HCT116 (cell line): Measurements from ENCODE around the gene BRINP3. TPM values are rescaled to one million over a fixed set of nuclear protein-coding genes. Genes with fewer than 3 reads are reported as not detected.

ENCODE experiments used
- ATAC-seq: fragments of 200-7000 bp; cut with Tn5 transposase; 2 replicates; pipeline ENCODE4 v1.9.1; 2020; ENCODE audit warnings: mild to moderate bottlenecking, moderate library complexity
- BruUV-seq: library from RNA; stranded (reverse); fragments of 400-500 nt; replicated peaks from 2 replicates; lab custom pipeline; 2021; lab: Mats Ljungman, UMichigan
- CTCF ChIA-PET: fragments of 300-600 bp; sonication (Branson Sonifier 250); formaldehyde crosslinking; loops from one replicate; lab custom pipeline; 2021; ENCODE audit warnings: antibody characterized with exemption; lab: Charles Lee
- POLR2A ChIA-PET: fragments of 300-600, 350-600 bp; sonication (Branson Sonifier 250); formaldehyde crosslinking; loops from one replicate; lab custom pipeline; 2021; ENCODE audit warnings: antibody characterized with exemption; lab: Charles Lee
- RAD21 ChIA-PET, 2 experiments: fragments of 300-600 bp; sonication (Branson Sonifier 250); formaldehyde crosslinking; loops; one replicate each; lab custom pipeline; 2023; ENCODE audit warnings: low total read pairs in 2 of 2; ENCODE audit not compliant: uncharacterized antibody in 2 of 2, unreplicated experiment in 2 of 2, low non-redundant PET in 1 of 2; lab: Charles Lee
- DNase-seq: peaks from one replicate; pipeline ENCODE4 v3.0.0-alpha.2; 2010; ENCODE audit warnings: low read depth, low spot score
- H2AFZ ChIP-seq: fragments of 200-600 bp; shearing (Covaris generic), sonication (generic); 2 replicates; pipeline ENCODE4 v1.6.1; 2017; ENCODE audit warnings: low read depth, mixed run types, mixed read lengths, antibody characterized with exemption, low read length; ENCODE audit not compliant: poor library complexity, severe bottlenecking
- H3K27ac ChIP-seq: 2 replicates; pipeline ENCODE4 v1.5.1; 2012; ENCODE audit warnings: low read depth, low read length
- H3K27me3 ChIP-seq: fragments of 200-600 bp; sonication (generic); 2 replicates; pipeline ENCODE4 v1.6.1; 2016; ENCODE audit warnings: mixed run types, low read length, mixed read lengths; ENCODE audit not compliant: insufficient read depth
- H3K36me3 ChIP-seq, 2 experiments: fragments of 200-500 bp in 1 of 2; fragments of 200-600 bp in 1 of 2; sonication (Bioruptor generic) in 1 of 2; sonication (generic) in 1 of 2; 2 replicates each; pipeline versions ENCODE4 v1.5.1 to v1.6.1; 2014 to 2016; ENCODE audit warnings: low read length in 2 of 2, inconsistent platforms in 1 of 2, mixed read lengths in 1 of 2, mixed run types in 1 of 2; ENCODE audit not compliant: insufficient read depth in 2 of 2, control insufficient read depth in 1 of 2
- H3K4me1 ChIP-seq, 2 experiments: fragments of 200-600 bp in 1 of 2; sonication (generic) in 1 of 2; 2 replicates each; pipeline versions ENCODE4 v1.5.1 to v1.6.1; 2012 to 2017; ENCODE audit warnings: low read length in 2 of 2, inconsistent platforms in 1 of 2, mild to moderate bottlenecking in 1 of 2, mixed read lengths in 1 of 2, mixed run types in 1 of 2, moderate library complexity in 1 of 2; ENCODE audit not compliant: insufficient read depth in 2 of 2, control insufficient read depth in 1 of 2
- H3K4me2 ChIP-seq: fragments of 200-600 bp; sonication (generic); 2 replicates; pipeline ENCODE4 v1.6.1; 2017; ENCODE audit warnings: mixed run types, low read length, mixed read lengths
- H3K4me3 ChIP-seq, 2 experiments: fragments of 200-600 bp in 1 of 2; sonication (generic) in 1 of 2; replicated peaks in 1 of 2; 2 replicates each; pipeline ENCODE4 v1.5.1; 2011 to 2016; ENCODE audit warnings: low read length in 2 of 2, control low read depth in 1 of 2, low read depth in 1 of 2, mild to moderate bottlenecking in 1 of 2, mixed read lengths in 1 of 2, mixed run types in 1 of 2
- H3K79me2 ChIP-seq: fragments of 200-600 bp; sonication (generic); 2 replicates; pipeline ENCODE4 v1.6.1; 2017; ENCODE audit warnings: mild to moderate bottlenecking, mixed run types, low read length, moderate library complexity, mixed read lengths; ENCODE audit not compliant: insufficient read depth
- H3K9ac ChIP-seq: fragments of 200-600 bp; sonication (generic); 2 replicates; pipeline ENCODE4 v1.6.1; 2016; ENCODE audit warnings: low read length, mixed read lengths
- H3K9me2 ChIP-seq: fragments of 200-600 bp; sonication (generic), shearing (Covaris generic); 2 replicates; pipeline ENCODE4 v1.6.1; 2017; ENCODE audit warnings: mixed run types, mild to moderate bottlenecking, moderate library complexity; ENCODE audit not compliant: insufficient read depth
- H3K9me3 ChIP-seq, 2 experiments: fragments of 200-500 bp in 1 of 2; fragments of 200-600 bp in 1 of 2; sonication (Bioruptor generic) in 1 of 2; sonication (generic) in 1 of 2; 2 replicates each; pipeline ENCODE4 v1.6.1; 2014 to 2017; ENCODE audit warnings: low read length in 2 of 2, mixed read lengths in 2 of 2, inconsistent platforms in 1 of 2, low read depth in 1 of 2, mild to moderate bottlenecking in 1 of 2, mixed run types in 1 of 2, moderate library complexity in 1 of 2; ENCODE audit not compliant: control insufficient read depth in 1 of 2, insufficient read depth in 1 of 2
- H4K20me1 ChIP-seq: fragments of 200-600 bp; sonication (generic), shearing (Covaris generic); 2 replicates; pipeline ENCODE4 v1.6.1; 2017; ENCODE audit warnings: mixed run types, mild to moderate bottlenecking, moderate library complexity; ENCODE audit not compliant: insufficient read depth
- CEBPB ChIP-seq: IDR thresholded peaks from 2 replicates; pipeline ENCODE4 v1.6.1; 2012; ENCODE audit warnings: low read depth
- EZH2 ChIP-seq: fragments of 200-600 bp; sonication (generic); IDR thresholded peaks from 2 replicates; pipeline ENCODE4 v1.6.1; 2017; ENCODE audit warnings: antibody characterized with exemption, mixed run types
- JUND ChIP-seq: IDR thresholded peaks from 2 replicates; pipeline ENCODE4 v1.6.1; 2012
- POLR2AphosphoS5 ChIP-seq: IDR thresholded peaks from 2 replicates; pipeline ENCODE4 v1.6.1; 2011; ENCODE audit warnings: mild to moderate bottlenecking, low read depth, low read length, moderate library complexity
- RAD21 ChIP-seq: IDR thresholded peaks from 2 replicates; pipeline ENCODE4 v1.6.1; 2012; ENCODE audit warnings: low read depth, mild to moderate bottlenecking
- SP1 ChIP-seq: IDR thresholded peaks from 2 replicates; pipeline ENCODE4 v1.6.1; 2012; ENCODE audit warnings: low read depth
- TCF7L2 ChIP-seq: IDR thresholded peaks from 2 replicates; pipeline ENCODE4 v1.7.0; 2011; ENCODE audit warnings: borderline replicate concordance, inconsistent platforms; ENCODE audit not compliant: insufficient read depth, insufficient read length; ENCODE audit errors: extremely low read depth
- YY1 ChIP-seq: IDR thresholded peaks from 2 replicates; pipeline ENCODE4 v1.6.1; 2011; ENCODE audit warnings: low read length, low read depth, moderate library complexity, mild to moderate bottlenecking; ENCODE audit not compliant: insufficient replicate concordance; ENCODE audit errors: extremely low read depth
- ZNF274 ChIP-seq: fragments of 200-500 bp; sonication (Bioruptor generic); IDR thresholded peaks from 2 replicates; pipeline ENCODE4 v1.6.1; 2014; ENCODE audit warnings: mild to moderate bottlenecking, low read depth, low read length, inconsistent platforms
- intact Hi-C: fragments of 100-400 bp; cut with micrococcal nuclease; formaldehyde crosslinking; loops from 2 replicates; pipeline ENCODE4 v1.10.0; 2022
- total RNA-seq: library from RNA; stranded (reverse); gene quantifications from one replicate; pipeline ENCODE4 v1.2.1, GENCODE V29; 2021; ENCODE audit not compliant: unreplicated experiment
- TF ChIP-seq, protein P1 (sequence below): IDR thresholded peaks from 2 replicates; pipeline ENCODE4 v1.6.1; 2012; ENCODE audit warnings: low read depth
- TF ChIP-seq, protein P2 (sequence below), 3 experiments: fragments of 200-600 bp in 1 of 3; sonication (generic) in 1 of 3; IDR thresholded peaks in 2 of 3; conservative IDR thresholded peaks in 1 of 3; 2 replicates each; pipeline ENCODE4 v1.5.1; 2012 to 2017; ENCODE audit warnings: low read depth in 2 of 3, low read length in 2 of 3, antibody characterized with exemption in 1 of 3, borderline replicate concordance in 1 of 3, control low read depth in 1 of 3, mild to moderate bottlenecking in 1 of 3, mixed read lengths in 1 of 3, mixed run types in 1 of 3, moderate library complexity in 1 of 3; ENCODE audit not compliant: insufficient read depth in 1 of 3
- TF ChIP-seq, protein P3 (sequence below): IDR thresholded peaks from 2 replicates; pipeline ENCODE4 v1.6.1; 2012

Gene BRINP3
- total RNA-seq, 1 experiment from 2014 or later = not detected

- TF ChIP-seq, protein P1, sequence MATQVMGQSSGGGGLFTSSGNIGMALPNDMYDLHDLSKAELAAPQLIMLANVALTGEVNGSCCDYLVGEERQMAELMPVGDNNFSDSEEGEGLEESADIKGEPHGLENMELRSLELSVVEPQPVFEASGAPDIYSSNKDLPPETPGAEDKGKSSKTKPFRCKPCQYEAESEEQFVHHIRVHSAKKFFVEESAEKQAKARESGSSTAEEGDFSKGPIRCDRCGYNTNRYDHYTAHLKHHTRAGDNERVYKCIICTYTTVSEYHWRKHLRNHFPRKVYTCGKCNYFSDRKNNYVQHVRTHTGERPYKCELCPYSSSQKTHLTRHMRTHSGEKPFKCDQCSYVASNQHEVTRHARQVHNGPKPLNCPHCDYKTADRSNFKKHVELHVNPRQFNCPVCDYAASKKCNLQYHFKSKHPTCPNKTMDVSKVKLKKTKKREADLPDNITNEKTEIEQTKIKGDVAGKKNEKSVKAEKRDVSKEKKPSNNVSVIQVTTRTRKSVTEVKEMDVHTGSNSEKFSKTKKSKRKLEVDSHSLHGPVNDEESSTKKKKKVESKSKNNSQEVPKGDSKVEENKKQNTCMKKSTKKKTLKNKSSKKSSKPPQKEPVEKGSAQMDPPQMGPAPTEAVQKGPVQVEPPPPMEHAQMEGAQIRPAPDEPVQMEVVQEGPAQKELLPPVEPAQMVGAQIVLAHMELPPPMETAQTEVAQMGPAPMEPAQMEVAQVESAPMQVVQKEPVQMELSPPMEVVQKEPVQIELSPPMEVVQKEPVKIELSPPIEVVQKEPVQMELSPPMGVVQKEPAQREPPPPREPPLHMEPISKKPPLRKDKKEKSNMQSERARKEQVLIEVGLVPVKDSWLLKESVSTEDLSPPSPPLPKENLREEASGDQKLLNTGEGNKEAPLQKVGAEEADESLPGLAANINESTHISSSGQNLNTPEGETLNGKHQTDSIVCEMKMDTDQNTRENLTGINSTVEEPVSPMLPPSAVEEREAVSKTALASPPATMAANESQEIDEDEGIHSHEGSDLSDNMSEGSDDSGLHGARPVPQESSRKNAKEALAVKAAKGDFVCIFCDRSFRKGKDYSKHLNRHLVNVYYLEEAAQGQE = no peak
- TF ChIP-seq, all 23 proteins: peak for 0
Observed at GRCh38 chr1:190455631-190456030, 22.0 kb downstream of the BRINP3 start (continued).

- no peaks in the 10 kb centered on the region for H3K9me3 ChIP-seq
- intact Hi-C loops = no loop called here
- H4K20me1 ChIP-seq = no peaks in the 10 kb centered on the region
- no peak for ATAC-seq
- no peaks in the 10 kb centered on the region for H3K4me1 ChIP-seq
- H2AFZ ChIP-seq = no peak overlapping the region
- CTCF ChIA-PET = no interaction called here
- no peaks in the 10 kb centered on the region for H3K79me2 ChIP-seq
- no peak for DNase-seq
- no peak overlapping the region for H3K27ac ChIP-seq
- TF ChIP-seq JUND = no peak
- no peak for TF ChIP-seq CEBPB
- TF ChIP-seq, protein P2, sequence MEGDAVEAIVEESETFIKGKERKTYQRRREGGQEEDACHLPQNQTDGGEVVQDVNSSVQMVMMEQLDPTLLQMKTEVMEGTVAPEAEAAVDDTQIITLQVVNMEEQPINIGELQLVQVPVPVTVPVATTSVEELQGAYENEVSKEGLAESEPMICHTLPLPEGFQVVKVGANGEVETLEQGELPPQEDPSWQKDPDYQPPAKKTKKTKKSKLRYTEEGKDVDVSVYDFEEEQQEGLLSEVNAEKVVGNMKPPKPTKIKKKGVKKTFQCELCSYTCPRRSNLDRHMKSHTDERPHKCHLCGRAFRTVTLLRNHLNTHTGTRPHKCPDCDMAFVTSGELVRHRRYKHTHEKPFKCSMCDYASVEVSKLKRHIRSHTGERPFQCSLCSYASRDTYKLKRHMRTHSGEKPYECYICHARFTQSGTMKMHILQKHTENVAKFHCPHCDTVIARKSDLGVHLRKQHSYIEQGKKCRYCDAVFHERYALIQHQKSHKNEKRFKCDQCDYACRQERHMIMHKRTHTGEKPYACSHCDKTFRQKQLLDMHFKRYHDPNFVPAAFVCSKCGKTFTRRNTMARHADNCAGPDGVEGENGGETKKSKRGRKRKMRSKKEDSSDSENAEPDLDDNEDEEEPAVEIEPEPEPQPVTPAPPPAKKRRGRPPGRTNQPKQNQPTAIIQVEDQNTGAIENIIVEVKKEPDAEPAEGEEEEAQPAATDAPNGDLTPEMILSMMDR (IDR thresholded peaks at IDR 0.05 in 2 of 3, conservative IDR thresholded peaks at IDR 0.05 in 1 of 3; ENCODE audit: borderline replicate concordance in 1 of 3, insufficient read depth in 1 of 3, low read depth in 2 of 3, low read length in 2 of 3) = peak in 1 of 3 experiments; percentile 32; a peak in 1 of 6 replicates
- TF ChIP-seq YY1 = no peak
- TF ChIP-seq TCF7L2 = no peak
- peak; percentile 23; the same call in 1 of the 2 replicates for TF ChIP-seq RAD21
- no peak for TF ChIP-seq EZH2
- no peak for TF ChIP-seq SP1
- TF ChIP-seq, protein P3, sequence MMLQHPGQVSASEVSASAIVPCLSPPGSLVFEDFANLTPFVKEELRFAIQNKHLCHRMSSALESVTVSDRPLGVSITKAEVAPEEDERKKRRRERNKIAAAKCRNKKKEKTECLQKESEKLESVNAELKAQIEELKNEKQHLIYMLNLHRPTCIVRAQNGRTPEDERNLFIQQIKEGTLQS = no peak
- TF ChIP-seq ZNF274 = no peak
- no peak for TF ChIP-seq POLR2AphosphoS5
- POLR2A ChIA-PET = no interaction called here
- H3K9me2 ChIP-seq = no peaks in the 10 kb centered on the region
- H3K36me3 ChIP-seq = no peaks in the 10 kb centered on the region
- H3K4me2 ChIP-seq = no peak overlapping the region
- RAD21 ChIA-PET = no interaction called here
- no peaks in the 10 kb centered on the region for H3K27me3 ChIP-seq
- no peak overlapping the region for H3K9ac ChIP-seq
- no TSS peak for BruUV-seq
- no peak overlapping the region for H3K4me3 ChIP-seq
Observed at GRCh38 chr1:190453550-190453949, 24.1 kb downstream of the BRINP3 start.
